ENCODE results near the gene SPINDOC. TPM values are rescaled to one million over a fixed set of nuclear protein-coding genes. Genes with fewer than 3 reads are reported as not detected.

SPINDOC gene
- polyA plus RNA-seq, 10 donors = 19.7 to 31.7 (median 21.2) TPM

Other genes with a start within 250 kb of the SPINDOC start
- 10 to 100 TPM; 24.9 to 50.7 (median 36.9) TPM for gene PLAAT3, start 199.0 kb upstream of the SPINDOC start, polyA plus RNA-seq (ENCODE audit: insufficient read length in 10 of 10)
- gene ATL3, start 142.1 kb upstream of the SPINDOC start, polyA plus RNA-seq (ENCODE audit: insufficient read length in 10 of 10) = 10 to 100 TPM; 14.9 to 24.1 (median 18.8) TPM
- 10 to 100 TPM; 52.9 to 75.2 (median 62.4) TPM for gene RTN3, start 132.0 kb upstream of the SPINDOC start, polyA plus RNA-seq (ENCODE audit: insufficient read length in 10 of 10)
- gene ZFTA, start 44.7 kb upstream of the SPINDOC start, polyA plus RNA-seq (ENCODE audit: insufficient read length in 10 of 10) = 10 to 100 TPM; 20.0 to 31.0 (median 26.5) TPM
- 10 to 100 TPM; 15.8 to 21.8 (median 16.9) TPM for gene MARK2, start 25.7 kb downstream of the SPINDOC start, polyA plus RNA-seq (ENCODE audit: insufficient read length in 10 of 10)
- 10 to 100 TPM in 8 of 10 donors, 1 to 10 TPM in 2; 9.4 to 16.0 (median 11.8) TPM for gene RCOR2, start 103.7 kb downstream of the SPINDOC start, polyA plus RNA-seq (ENCODE audit: insufficient read length in 10 of 10)
- 10 to 100 TPM; 13.3 to 23.6 (median 15.4) TPM for gene NAA40, start 125.5 kb downstream of the SPINDOC start, polyA plus RNA-seq (ENCODE audit: insufficient read length in 10 of 10)
- 100 to 1,000 TPM; 193 to 294 (median 224) TPM for gene COX8A, start 161.2 kb downstream of the SPINDOC start, polyA plus RNA-seq (ENCODE audit: insufficient read length in 10 of 10)
- 10 to 100 TPM; 44.0 to 60.0 (median 50.3) TPM for gene OTUB1, start 173.0 kb downstream of the SPINDOC start, polyA plus RNA-seq (ENCODE audit: insufficient read length in 10 of 10)
- 1 to 10 TPM; 1.7 to 6.9 (median 2.3) TPM for gene FLRT1, start 222.5 kb downstream of the SPINDOC start, polyA plus RNA-seq (ENCODE audit: insufficient read length in 10 of 10)